Hematopoietic multipotent progenitor cell treated with erythropoietin and hydrocortisone succinate and interleukin-3 and kit ligand, for 6 days (in vitro differentiated cells): ENCODE measurements around the gene ZNF22.
A peak's percentile ranks its signal among the peaks of the same experiment; 100 is the strongest.
"Not testable (repeated sequence)": the region's sequence is repeated elsewhere in the genome, so short reads cannot be mapped to it uniquely, and the experiment has no call there.

Experiments
- DNase-seq: peaks from one replicate; pipeline ENCODE4 v3.0.0-alpha.2; 2015

ZNF22 gene

DNA sequence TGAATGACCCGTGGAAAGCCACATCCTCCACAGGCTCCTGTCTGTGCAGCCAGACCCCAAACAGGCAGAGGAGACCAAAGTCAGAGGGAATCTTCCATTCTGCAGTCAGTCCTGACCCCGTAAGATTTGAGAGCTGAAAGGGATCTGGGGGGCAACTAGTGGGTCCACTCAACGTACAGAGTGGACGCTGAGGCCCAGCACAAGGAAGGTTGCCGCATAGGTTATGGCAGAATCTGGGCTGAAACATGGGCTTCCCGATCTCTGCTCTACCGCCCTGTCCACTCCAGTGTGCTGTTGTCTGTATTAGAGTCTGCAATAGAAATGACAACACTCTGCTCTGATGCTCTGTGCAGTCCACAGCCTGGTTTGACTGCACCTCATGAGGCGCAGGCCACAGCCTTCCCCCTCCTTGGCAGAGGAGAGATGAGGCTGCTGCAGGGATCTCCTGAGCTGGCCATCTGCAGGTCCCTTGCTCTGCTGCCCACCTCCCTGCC, 7.9 kb upstream of the ZNF22 start:
- DNase-seq: no peak

DNA sequence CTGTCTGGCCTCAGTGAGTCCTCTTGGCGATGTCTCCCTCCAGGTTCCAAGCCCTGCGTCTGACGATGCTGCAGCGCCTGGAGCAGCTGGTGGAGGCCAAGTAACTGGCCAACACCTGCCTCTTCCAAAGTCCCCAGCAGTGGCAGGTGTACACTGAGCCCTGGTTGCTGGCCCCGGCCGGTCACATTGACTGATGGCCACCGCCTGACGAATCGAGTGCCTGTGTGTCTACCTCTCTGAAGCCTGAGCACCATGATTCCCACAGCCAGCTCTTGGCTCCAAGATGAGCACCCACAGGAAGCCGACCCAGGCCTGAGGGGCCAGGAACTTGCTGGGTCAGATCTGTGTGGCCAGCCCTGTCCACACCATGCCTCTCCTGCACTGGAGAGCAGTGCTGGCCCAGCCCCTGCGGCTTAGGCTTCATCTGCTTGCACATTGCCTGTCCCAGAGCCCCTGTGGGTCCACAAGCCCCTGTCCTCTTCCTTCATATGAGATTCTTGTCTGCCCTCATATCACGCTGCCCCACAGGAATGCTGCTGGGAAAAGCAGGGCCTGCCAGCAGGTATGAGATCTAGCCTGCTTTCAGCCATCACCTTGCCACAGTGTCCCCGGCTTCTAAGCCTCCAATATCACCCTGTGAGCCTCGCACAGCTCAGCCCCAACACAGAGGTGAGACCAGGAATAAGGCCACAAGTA, 7.3 kb upstream of the ZNF22 start:
- DNase-seq: no peak

DNA sequence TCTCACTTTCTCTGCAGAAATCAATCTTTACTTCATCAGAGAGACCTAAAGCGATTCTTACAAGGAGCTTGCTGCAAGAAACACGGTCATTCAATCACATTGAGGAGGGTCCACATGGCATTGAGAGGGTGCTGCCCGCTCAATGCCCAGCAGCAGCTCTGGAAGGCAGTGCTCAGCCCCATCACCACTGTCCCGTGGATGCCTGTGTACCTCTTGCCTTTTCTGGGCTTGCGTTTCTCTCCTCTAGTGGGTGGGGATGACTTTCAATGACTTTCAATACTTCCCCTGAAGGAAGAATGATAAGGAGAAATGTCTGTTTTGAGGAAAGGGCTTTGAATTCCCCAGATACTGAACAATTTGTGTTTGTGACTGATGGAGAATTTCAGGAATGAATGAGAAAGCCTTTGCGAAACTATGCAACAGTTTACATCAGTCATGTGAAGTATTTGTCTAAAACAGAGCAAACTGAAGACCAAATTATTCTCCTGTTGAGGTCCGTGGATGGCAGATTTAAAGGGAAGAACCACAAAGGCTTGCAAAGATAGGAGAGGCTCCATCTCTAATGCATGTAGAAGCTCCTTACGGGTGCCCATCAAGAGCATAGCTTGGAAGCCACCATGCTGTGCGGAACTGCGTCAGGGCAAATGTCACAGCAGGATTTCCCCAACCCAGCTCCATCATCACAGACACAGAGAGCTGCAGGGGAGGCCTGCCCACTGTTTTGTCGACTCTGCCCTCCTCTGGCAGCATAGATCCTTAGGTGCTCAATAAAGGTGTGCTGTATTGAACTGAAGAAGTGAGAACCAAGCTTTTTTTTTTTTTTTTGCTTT, 6.6 kb upstream of the ZNF22 start:
- no peak for DNase-seq

DNA sequence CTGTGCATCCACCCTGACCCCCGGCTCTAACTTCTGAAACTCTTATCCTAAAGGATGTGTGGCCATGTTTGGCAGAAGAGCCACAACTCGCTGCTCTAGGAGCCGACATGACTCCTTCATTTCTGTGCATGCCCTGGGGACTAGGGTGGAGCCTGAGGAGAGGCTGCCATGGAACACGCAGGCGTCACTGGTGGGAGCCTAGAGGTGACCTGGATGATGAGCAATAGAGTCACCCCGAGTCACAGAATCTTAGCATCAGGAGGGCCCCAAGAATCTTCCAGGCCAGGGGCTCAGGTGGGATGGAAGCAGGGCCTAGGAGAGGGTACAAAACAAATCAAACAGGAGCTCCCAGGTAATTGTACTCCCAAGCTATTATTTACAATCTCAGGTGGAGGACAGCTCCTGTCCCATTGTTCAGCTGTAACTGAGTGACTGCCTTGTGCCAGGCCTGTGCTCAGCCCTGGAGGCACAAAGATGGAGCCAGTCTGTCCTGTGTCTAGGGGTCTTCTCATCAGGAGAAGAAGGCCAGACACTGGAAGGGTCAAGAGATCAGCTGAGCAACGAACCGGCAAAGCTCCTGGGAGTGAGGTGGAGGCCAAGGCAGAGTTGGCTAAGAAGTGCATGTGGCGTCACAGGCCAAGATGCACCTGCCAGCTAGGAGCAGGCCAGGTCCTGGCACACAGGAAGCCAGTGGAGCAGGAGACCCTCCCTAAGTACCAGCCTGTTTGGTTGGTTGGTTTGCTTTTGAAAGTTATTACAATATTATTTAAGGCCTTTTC, 5.8 kb upstream of the ZNF22 start:
- no peak for DNase-seq

DNA sequence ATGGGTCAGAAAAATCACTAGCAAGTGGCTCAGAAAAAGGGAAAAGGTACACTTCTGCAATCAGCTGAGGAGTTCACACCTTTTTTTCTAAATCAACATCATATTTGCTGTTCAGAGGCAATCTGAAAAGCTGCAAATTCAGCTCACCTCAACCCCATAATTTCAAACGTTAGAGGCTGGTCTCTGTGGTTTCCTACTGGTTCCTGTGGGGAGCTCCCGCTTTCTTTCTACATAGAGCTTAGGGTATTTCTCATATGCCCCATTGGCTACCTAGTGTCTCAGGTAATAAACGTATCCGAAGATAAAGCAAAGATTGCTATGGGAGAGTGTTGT, 5.2 kb upstream of the ZNF22 start:
- no peak for DNase-seq

DNA sequence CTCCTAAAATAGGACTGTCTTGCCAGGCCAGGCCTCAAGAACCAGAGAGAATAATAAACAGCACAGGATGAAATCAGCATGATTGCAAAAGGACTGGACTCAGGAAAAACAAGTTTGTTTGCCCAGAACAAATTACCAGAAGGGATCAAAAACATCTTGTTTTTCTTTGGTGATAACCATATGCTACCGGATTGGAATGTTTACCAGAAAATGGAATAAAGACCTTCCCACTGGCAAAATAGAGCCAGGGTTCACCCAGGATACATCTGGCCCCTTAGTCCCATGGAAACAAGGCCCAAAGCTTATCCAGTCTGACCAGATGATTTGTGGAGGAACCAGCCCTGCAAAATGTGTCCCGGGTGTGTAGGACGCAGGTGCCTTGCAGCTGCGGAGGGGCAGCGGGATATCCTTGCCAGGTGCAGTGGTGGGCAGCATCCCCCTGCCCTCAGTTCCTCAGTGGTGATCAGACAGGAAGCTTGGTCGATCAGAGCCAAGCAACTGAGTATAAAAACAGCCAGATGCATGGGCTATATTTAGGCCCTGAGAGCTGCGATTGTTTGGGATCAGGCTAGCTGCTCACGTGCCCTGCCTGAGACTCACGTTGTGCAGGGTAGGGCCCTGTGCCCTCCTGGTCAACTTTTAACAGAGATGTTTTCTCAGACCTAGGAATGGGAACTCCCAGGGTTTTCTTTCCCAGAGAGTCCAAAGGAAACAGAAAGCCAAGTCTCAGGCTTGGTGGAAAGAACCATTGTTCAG, 4.6 kb upstream of the ZNF22 start:
- no peak for DNase-seq

DNA sequence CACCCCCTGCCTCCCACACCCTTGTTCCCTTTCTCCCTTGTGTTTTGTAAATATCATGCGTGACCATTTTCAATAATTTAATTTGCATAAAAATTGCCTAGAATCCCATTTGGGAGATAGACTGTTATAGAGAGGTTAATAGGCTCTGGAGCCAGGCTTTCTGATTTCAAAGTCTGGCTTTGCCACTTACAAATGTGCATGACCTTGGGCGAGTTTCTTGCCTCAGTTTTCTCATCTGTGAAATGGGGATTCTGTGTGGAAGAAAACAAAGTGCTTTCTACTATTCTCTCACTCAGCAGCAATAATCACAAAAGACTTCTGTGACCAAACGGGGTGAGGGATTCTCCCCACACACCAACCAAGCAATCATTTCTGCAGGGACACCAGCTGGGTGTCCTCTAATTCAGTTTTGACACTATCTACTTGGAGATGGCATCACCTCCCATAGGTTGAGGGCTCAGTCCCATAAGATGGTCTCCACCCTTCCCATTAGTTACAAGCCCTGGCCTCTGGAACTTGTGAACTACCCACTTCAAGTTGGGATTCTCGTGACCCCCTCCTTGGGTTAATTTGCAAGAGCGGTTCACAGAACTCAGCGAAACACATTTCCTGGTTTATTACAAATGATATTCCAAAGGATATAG, 3.5 kb upstream of the ZNF22 start:
- DNase-seq: no peak

DNA sequence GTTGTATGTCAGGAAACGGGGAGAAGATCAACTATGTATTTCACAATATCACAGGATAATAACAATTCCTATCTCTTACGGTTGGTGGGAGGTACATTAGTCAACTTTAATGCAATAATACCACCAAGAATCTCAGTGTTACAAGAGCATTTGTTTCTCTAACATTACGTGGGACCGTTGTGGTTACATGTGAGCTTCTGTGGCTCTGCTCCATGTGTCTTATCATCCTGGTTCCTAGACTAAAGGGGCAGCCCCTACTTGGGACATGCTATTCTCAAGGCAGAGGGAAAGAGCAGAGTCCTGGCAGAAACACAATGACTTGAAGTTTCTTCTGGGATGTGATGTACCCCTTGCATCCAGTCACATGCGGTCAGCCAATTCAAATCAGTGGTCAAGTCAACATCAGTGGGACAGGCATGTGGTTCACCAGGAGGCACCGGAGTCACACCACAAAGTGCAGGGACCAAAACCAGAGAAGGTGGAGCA, 2.5 kb upstream of the ZNF22 start:
- no peak for DNase-seq

DNA sequence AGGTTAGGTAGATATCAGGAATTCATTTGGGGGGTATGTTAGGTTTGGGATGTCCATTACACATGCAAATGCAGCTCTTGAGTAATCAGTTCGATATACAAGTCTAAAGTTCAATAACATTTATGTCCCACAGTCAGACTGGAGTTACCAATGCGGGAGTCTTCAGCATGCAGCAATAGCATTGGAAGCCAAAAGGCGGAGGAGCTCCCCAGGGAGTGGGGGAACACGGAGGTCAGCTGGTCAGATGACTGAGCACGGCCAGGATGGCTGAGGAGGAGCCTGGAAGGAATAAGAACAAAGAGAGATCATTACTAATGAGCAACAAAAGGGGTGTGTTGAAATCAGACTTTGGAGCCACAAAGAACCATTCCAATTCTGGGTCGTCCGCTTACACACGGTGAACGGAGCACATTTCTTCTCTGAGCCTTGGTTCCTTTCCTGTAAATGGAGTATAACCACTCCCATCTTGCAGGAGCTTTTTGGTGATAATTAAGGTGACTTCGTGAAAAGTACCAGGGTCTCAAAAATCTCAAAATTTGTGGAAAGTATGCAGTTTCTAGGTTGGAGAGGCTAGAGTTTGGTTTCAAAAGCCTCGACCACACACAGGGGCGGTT, 478 bp upstream of the ZNF22 start:
- no peak for DNase-seq

DNA sequence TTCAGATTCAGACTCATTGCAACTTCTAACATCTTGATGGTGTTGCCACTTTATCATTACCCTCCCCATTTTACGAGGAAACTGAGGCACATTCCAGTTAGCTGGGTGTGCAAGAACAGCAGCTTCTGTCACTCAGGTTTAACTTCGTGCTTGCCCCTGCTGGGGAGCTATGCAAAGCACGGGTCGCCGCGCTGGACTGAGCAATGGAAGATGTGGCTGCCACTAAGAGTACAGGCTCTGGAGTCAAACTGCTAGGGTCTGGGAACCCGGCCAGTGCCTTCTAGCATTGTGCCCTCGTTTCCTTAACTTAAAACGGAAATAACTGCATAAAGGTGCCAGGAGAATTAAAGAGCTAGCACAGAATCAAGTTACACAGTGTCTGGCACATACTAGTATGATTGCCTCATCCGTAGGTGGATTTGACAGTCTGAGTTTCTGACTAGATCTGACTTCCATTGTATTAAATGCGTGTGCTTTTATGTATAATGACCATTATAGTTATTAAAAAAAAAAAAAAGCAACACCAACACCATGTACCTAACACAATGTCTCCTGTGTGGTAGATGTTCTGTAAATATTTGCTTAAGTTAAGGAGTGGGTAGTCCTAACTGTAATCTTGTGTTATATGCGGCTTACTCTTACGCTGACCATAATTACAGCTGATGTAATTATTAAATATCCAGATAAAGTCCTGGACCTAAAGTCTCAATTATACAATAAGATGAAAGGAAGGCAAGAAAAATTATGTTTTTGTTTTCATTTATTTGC, 842 bp downstream of the ZNF22 start:
- DNase-seq: peak; percentile 67

DNA sequence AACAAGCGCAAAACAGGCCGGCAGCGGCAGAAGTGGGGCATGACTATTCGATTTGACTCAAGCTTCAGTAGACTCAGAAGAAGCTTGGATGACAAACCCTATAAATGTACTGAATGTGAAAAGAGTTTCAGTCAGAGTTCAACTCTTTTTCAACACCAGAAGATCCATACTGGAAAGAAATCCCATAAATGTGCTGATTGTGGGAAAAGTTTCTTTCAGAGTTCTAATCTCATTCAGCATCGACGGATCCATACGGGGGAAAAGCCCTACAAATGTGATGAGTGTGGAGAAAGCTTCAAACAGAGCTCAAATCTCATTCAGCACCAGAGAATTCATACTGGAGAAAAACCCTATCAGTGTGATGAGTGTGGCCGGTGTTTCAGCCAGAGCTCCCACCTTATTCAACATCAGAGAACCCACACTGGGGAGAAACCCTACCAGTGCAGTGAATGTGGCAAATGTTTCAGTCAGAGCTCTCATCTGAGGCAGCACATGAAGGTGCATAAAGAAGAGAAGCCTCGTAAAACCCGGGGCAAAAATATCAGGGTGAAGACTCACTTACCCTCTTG, 2.8 kb downstream of the ZNF22 start:
- no peak for DNase-seq

DNA sequence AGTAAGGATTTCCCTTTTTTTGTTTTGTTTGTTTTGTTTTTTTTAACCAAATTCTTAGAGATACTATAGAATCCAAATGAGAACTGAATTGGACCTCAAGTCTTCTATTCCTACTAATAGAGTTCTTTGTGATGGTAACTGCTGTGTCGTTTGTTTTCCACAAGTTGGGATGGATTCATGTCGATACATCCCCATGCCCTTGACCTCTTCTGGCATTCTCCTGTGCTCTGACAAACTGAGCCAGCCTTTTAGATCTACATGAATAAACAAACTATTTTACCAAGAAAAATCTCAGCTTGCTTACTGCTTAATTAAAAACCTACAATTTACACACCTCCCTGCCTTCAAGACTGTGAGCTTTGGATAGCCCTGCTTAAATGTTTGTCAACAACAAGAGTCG, 3.9 kb downstream of the ZNF22 start:
- no peak for DNase-seq

DNA sequence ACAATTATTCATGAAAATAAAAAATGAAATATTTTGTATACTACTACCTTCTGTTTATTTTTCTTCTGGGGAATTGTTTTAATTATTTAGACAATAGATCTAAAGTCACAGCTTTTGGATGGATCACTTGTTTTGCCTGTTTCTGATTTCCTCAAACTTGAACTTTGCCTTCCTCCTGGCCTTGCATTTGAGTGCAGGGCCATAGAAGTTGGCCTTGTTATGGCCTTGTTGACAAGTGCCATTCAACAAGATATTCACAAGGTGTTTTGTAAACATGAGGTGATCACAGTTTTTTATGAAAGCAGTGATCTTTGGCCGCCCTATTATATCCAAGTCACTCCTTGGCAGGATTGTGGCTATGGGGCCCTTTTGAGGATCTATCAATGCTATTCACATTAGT, 4.6 kb downstream of the ZNF22 start:
- DNase-seq: no peak

DNA sequence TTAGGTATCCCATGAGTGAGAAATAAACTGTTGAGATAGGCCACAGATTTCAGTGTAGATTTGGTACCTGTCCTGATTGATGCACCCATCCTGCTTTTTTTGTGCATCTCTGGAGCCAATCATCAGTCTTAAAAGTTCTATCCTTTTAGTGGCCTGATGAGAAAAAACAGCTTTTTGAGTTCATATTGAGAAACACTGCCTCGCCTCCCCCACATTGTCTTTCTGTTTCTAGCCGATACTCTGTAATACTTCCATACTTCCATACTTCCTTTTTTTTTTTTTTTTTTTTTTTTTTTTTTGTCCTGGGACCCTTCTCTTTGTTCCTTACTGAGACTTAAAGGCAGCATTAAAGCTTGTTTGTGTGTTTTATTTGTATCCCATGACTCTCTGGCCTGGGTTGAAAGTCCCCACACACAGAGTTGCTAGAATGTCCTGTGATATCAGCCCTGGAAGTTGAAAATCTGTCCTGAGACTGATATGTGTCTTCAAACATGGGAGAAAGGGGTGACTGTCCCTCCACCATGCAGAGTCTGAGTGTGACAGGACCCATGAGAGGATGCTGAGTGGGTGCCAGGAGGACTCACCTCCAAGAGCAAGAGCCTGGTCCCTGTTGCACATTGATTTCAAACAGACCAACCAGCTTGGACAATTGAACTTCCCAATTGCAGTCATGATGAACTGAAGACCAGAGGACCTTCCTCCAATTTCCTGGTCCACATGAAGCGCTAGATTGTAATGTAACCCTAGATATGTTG, 5.7 kb downstream of the ZNF22 start:
- no peak for DNase-seq

DNA sequence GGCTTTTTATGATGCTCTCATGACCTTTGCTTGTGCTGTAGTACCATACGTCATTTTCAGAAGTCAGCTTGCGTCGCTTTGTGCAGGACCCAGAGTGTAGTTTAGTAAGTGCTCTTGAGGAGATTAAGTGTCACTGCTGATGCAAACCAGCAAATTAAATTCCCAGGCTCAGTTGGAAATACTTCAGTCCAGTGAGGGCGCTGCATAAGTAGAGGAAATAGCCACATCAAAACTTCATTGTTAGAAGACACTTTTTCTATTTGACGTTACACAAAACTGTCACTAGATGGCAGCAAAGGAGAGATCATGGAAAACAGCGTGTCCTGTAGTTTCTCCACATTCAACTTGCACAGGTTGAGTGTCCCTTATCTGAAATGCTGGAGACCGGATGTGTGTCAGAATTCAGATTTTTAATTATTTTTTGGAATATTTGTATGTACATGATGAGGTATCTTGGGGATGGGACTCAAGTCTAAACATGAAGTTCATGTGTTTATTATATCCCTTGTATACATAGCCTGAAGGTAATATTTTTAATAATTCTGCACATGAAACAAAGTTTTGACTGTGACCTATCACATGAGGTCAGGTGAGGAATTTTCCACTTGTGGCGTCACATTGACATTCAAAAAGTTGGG, 7.9 kb downstream of the ZNF22 start:
- peak; percentile 94 for DNase-seq

DNA sequence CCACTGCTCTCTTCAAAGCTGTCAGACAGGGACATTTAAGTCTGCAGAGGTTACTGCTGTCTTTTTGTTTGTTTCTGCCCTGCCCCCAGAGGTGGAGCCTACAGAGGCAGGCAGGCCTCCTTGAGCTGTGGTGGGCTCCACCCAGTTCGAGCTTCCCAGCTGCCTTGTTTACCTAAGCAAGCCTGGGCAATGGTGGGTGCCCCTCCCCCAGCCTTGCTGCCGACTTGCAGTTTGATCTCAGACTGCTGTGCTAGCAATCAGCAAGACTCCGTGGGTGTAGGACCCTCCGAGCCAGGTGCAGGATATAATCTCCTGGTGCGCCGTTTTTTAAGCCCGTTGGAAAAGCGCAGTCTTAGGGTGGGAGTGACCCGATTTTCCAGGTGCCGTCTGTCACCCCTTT, 13.8 kb downstream of the ZNF22 start:
- not testable (repeated sequence) for DNase-seq

DNA sequence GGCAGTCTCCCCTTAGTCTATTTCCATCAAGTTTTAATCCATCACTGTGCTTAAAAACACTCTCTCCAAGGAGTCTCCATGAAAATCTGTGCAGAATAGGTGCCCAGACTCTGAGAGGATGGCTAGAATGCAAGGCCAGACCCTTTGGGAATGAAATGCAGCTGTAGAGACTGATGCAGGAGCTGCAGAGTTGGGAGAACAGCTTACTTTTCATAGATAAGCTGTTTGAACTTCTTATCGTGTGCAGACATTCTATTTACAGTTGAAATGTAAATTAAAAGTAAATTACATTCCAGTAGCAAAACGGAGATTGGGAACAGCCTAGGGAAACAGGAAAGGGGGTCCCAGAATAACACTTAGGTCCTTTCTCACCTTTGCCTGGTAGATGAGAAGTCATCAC, 14.9 kb downstream of the ZNF22 start:
- no peak for DNase-seq

DNA sequence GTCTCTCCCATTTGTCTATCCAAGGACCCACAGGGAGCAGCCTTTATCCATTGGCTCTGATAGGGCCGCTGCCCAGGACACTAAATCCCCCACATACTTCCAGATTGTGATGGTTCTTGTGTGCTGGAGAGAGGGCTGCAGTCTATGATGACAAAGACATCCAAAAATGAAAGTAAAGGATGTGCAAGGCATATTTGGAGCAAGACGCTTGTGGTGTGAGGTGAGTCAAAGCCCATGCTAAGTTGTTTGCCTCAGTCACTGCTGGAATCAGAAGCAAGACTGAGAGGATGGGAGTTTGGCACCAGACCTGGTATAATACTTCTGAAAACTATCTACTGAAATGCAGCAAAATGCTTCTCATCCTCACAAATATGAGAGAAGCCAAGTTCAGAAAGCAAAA, 22.7 kb downstream of the ZNF22 start:
- DNase-seq: no peak

DNA sequence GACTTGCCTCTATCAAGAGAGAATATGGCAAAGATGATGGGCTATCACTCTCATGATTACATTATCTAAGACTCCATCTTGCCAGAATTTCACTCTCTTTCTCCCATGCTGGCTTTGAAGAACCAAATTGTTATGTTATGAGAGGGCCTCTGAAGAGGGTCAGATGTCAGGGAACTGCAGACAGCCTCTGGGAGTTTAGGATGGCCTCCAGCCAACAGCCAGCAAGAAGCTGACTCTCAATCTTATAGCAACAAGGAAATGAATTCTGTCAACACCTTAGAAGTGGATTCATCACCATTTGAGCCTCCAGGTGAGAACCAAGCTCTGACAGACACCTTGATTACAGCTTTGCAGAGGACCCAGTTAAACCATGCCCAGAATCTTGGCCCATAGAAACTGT, 33.6 kb downstream of the ZNF22 start:
- DNase-seq: no peak
